CD4-positive, alpha-beta T cell treated with Interleukin-10 for 1 hour (primary cell): ENCODE data around the gene NCAPG.
"Not testable (repeated sequence)": the region's sequence is repeated elsewhere in the genome, so short reads cannot be mapped to it uniquely, and the experiment has no call there.

Source experiments
- DNase-seq: peaks from one replicate; pipeline ENCODE4 v3.0.0-alpha.2; 2020

NCAPG gene

DNA sequence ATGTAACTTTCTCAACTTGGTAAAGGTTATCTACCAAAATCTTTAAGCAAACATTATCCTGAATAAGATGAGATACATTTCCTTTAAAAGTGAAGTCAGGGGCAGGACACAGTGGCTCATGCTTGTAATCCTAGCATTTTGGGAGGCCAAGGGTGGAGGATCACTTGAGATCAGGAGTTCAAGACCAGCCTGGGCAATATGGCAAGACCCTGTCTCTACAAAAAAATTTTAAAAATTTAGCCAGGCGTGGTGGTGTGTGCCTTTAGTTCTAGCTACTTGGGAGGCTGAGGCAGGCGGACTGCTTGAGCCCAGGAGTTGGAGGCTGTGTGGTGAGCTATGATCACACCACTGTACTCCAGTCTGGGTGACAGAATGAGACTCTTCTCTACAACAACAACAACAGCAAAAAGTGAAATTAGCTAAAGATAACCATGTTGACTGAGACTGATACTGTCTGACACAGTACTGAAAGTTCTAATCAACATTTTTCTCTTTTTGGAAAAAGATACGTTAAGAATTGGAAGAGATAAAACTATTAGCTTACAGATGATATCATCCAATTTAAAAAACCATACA lies 5.1 kb upstream of the NCAPG start:
- DNase-seq = no peak

DNA sequence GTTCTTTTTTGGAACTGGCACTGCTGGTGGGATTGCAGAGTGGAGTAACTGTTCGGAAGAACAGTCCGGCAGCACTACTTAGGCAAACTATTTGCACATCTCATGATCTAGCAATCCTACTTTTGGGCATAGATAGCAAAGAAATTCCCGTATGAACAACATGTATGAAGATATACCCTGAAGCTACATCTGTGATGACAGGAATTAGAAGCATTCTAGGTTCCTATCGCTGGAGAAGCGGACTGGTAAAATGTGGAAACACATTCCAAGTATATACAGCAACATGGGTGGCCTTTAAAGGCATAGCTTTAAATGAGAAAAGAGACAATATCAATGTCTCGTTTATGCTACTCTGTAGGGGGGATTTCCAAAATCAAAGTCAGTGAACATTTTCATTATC lies 3.3 kb upstream of the NCAPG start:
- no peak for DNase-seq

DNA sequence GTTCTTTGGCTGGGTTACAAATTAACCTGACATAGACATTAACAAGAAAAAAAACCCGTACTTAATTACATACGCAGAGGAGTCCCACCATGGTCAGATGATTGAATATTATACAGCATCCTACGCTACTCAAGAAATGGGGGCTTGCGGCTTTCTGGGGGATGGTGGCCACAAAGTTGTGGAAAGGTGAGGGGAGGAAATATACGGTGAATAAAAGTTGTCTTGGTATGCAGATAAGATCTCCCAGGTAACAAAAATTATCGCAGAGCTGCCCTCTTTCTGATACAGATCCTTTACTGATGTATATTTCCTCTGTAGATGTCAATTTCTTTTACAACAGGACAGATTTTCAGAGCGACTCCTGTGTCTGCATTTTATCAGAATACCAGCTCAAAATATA lies 1.1 kb upstream of the NCAPG start:
- DNase-seq = peak; percentile 21

DNA sequence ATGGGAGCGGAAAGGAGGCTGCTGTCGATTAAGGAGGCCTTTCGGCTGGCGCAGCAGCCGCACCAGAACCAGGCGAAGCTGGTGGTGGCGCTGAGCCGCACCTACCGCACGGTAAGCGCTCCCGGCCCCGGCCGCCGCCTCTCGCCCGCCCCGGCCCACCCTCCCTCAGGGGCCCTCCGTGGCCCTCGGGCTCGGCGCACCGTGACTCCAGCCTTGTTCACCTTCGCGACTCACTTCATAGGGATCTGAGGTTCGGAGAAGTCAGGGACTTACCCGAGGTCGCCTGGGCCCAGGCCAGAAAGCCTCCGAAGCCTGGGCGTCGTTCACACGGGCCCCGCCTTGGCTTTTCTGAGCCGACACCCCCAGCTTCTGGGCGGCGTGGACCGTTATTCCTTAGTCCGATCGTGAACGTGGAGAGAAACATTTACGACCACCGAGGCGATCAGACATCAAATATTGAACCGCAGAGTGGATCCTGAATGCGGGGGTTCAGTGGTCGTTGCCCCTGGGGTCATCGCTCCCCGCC lies 362 bp downstream of the NCAPG start:
- no peak for DNase-seq

DNA sequence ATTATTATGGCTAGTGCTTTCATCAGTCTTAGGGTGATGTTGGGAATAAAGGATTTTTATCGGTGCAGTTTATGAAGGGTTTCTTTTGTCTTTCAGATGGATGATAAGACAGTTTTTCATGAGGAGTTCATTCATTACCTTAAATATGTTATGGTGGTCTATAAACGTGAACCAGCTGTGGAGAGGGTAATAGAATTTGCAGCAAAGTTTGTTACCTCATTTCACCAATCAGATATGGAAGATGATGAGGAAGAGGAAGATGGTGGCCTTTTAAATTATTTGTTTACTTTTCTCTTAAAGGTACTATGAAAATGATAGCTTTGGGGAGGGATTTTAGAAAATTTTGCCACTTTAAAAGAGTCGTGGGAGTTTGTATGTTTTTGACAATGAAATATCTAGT lies 1.3 kb downstream of the NCAPG start:
- DNase-seq = no peak

DNA sequence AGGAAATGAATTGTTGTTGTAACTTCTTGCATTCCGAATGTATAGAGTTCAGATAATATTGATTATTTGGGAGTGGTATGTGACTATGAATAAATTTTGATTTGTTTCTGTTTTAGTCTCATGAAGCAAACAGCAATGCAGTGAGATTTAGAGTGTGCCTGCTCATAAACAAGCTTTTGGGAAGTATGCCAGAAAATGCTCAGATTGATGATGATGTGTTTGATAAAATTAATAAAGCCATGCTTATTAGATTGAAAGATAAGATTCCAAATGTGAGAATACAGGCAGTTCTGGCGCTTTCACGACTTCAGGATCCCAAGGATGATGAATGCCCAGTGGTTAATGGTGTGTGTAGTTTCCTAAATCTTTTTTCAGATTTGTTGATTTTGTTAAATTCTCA lies 2.0 kb downstream of the NCAPG start:
- DNase-seq = no peak

DNA sequence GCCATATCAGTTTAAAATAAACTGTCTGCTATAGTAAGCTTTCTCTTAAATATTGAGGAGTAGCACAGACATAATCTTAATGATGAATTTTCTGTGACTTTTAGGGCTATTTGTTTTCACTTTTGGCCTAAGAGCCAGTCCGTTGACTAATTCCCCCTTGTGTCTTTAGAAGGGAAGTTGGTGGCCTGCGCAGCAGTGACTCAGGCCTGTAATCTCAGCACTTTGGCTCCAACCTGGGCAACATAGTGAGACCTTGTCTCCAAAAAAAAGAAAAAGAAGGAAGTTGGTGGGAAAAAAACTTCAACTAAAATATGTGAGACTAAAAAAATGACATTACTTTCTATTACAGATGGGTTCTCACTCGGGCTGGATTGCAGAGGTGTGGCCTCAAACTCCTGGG lies 3.4 kb downstream of the NCAPG start:
- no peak for DNase-seq

DNA sequence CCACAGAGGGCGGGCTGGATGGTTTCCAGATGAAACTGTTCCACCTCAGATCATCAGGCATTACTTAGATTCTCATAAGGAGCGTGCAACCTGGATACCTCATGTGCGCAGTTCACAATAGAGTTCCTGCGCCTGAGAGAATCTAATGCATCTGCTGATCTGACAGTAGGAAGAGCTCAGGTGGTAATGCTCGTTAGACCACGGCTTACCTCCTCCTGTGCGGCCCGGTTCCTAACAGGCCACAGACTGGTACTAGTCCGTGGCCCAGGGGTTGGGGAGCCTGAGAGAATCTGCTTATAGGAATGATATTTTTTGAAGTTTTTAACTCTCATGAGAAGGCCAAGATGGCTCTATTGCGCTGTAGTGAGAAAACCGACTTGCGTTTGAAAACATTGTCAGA lies 5.4 kb downstream of the NCAPG start:
- DNase-seq = no peak

DNA sequence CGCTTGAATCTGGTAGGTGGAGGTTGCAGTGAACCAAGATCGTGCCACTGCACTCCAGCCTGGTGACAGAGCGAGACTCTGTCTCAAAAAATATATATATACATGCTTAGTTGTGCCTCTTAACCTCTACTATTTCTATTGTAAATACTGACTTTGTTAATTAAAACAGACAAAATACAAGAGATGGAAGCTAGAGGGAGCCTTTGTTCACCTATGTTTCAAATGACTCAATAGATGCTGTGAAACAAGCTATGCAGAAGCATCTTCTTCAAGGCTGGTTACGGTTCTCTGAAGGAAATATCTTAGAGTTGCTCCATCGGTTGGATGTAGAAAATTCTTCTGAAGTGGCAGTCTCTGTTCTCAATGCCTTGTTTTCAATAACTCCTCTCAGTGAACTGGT lies 6.2 kb downstream of the NCAPG start:
- DNase-seq = peak; percentile 68

DNA sequence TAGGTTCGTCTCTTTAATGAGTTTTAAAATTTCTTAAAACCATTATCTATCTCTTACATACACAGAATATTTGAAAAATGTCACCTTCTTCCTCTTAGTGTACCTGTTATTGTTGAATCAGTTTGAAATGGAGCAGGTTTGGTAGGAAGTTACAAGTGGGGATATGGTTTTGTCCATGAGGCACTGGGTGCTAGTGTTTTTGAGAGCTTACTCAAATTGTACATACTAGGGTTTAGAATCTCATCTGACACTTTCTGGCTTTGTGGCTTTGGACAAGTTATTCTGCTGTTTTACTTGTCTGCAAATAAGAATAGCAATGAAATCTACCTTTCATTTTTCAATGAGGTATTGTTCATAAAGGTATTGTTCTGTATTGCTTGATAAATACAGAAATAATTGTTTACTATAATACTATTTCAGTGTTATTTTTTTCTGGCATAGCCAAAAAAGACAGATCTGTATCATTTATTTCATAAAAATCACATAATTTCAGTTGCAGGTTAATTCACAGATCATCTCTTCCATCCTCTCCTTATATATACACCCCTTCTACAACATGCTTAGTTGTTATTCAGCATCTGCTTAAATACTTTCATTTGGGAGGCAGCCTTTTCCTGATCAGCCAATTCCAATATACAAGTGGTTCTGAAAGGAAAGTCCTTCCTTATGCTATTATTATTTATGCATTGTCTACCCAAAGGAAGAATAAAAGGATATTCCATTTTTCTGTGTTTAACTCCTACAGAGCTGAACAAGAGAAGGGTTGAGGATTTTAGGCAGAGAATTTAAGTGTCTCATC lies 13.3 kb downstream of the NCAPG start:
- DNase-seq = no peak

DNA sequence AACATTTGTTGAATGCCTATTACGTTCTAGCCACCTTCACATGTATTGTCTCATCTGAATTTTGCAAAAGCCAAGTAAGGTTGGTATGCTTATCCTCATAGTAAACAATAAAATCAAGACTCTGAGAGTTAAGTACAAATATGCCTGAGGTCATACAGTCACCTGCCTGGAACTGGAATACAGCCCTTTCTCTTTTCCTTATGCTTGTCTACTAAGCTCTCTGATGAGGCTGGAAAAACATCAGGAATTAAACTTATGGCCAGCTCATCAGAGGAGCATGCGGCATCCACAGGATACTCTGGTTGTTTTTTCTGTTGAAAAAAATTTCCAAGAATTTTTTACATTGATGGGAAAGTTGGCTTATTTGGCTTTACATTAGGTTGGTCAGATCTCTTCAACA lies 35.5 kb downstream of the NCAPG start:
- DNase-seq = no peak

DNA sequence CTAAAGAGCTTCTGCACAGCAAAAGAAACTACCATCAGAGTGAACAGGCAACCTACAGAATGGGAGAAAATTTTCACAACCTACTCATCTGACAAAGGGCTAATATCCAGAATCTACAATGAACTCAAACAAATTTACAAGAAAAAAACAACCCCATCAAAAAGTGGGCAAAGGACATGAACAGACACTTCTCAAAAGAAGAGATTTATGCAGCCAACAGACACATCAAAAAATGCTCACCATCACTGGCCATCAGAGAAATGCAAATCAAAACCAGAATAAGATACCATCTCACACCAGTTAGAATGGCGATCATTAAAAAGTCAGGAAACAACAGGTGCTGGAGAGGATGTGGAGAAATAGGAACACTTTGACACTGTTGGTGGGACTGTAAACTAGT lies 39.5 kb downstream of the NCAPG start:
- not testable (repeated sequence) for DNase-seq

DNA sequence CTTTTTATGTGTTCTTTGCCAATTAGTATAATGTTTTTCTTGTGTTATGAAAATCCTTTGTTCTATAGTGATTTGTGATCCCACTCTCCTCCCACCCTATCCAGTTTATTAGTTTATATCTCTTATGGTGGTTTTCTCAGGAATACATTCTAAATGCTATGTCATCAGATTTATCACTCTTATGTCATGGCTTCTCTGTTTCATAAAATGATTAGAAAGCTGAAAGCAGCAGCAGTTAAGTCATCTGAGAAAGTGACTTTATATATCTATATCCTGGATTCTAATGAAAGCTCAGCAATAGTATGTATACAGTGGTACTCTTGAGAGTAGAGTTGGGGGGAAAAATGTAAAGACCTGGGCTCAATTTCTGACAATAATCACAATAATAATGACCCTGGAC lies 41.2 kb downstream of the NCAPG start:
- DNase-seq = no peak

DNA sequence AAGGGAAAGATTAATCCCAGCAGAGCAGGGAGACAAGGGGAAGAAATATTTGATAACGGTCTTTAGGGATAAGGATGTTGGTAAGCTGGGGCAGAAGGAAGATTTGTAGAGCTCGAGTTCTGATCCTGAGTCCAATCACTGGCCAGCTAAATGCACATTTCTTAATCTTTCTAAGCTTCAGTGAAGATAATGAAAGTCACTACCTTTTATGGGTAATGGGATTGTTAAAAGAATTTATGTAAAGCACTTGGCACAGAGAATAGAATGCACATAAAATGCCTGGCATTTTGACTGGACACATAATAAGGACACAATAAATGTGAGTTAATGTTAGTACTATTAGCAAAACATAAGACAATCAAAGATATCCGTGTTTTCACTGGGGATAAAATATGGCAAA lies 43.3 kb downstream of the NCAPG start:
- DNase-seq = no peak

DNA sequence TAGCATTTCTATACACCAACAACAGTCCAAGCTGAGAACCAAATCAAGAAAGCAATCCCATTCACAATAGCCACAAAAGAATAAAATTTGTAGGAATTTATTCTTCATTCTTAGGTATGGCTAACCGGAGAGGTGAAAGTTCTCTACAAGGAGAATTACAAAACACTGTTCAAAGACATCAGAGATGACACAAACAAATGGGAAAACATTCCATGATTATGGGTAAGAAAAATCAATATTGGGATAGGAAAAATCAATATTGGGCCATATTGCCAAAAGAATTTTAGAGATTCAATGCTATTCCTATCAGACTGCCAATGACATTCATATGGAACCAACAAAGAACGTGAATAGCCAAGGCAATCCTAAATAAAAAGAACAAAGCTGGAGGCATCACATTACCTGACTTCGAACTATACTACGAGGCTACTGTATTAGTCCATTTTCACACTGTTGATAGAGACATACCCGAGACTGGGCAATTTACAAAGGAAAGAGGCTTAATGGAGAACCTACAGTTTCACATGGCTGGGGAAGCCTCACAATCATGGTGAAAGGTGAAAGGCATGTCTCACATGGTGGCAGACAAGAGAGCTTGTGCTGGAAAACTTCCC lies 49.1 kb downstream of the NCAPG start:
- no peak for DNase-seq

DNA sequence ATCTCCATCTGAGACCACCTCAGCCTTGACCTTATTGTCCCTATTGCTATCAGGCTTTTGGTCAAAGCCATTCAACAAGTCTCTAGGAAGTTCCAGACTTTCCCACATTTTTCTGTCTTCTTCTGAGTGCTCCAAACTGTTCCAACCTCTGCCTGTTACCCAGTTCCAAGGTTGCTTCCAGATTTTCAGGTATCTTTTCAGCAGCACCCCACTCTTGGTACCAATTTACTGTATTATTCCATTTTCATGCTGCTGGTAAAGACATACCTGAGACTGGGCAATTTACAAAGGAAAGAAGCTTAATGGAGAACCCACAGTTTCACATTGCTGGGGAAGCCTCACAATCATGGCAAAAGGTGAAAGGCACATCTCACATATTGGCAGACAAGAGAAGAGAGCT lies 51.1 kb downstream of the NCAPG start:
- not testable (repeated sequence) for DNase-seq

DNA sequence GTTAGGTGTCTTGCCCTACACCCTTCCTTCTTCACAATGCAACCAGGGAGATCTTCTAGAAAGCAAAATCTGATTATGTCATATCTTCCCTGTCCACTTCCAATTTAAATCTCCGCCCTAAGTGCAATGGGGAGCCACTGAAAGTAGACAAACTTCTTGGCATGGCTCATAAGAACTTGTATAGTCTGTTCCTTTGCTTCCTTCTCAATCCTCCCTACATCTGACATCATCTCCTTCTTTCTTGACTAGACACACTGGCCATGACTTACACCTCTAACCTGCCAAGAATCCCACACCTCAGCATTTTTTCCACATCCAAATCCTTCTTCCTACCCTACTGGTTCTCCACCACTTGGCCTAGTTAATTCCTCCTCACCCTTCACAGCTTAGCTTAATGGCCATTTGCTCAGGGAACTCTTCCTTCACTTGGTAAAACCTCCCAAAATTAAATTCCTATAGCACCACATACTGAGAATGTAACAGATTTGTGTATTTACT lies 55.1 kb downstream of the NCAPG start:
- no peak for DNase-seq

DNA sequence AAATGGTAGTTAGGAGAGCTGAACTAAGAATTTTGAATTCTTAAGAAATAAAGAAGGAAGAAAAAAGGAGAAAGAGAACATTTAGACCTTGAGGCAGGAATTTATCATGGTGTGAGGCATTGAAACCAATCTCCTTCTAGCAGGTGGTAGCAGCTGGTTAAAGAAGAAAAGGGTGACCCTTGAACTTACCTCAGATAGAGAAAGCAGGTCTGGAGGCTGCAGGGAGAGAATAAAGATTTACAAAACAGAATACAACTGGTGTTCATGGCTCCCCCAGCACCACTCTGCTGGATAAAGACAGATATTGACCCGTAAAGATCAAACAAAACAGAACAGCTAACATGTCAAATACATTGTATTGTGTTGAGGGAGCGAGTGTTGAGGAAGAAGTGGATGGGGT lies 56.0 kb downstream of the NCAPG start:
- no peak for DNase-seq

DNA sequence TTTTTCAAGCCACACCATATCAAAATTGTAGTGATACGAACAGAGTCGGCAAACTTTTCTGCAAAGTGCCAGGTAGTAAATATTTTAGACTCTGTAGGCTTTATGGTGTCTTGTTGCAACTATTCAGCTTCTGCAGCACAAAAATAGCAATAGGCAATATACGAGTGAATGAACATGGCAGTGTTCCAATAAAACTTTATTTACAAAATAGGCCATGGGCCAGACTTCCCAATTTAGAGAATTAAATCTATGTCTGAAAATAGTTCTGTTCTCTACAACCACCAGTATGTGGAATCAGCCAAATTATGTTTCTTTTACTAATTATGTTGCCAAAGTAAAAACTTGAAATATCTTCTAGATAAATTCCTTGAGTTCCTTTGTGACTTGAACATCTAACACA lies 56.5 kb downstream of the NCAPG start:
- no peak for DNase-seq

DNA sequence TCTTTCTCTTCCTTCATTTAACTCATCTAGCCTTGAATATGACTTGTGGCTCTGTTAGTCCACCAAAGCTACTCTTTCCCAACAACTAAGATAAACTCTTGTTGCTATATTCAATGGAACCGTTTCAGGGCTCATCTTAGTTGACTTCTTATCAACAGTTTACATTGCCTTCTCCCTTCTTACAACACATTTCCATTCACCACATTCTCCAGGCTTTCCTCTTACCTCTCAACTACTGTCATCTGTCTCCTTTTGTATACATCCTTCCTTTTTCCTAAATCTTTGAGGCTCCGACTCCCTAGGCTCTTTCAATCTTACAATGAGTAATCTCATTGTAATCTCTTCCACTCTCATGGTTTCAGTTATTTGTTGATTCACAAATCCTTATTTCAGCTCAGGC lies 58.5 kb downstream of the NCAPG start:
- no peak for DNase-seq

DNA sequence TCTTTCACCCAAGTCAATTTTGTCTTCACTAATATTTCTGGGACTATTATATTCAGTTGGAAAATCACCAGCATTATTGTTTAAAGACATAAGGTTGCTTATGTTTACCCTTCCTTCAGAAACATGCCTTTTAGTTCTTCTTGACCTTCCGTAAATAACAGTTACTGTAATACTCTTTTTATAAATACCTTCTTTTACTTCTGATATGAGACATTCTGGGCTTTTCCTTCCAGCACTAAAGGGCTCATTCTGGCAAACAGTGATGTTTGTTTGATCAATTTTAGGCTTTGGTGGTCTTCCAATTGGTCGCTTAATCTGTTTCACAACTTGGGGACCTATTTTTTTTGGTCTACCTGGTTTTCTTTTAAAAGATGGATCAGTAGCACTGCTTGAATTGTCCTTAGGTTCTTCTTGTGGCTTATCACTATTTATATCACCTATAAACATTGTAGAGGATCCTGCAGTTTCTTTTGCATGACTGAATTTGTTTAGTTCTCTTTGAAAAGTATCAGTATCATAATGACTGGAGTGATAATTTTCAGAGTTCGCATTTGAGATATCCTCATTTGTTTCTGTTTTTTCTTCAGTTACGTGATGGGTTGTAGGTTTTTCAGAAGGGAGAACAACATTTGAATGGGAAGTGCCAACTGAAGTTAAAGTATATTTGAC lies 64.8 kb downstream of the NCAPG start:
- no peak for DNase-seq

DNA sequence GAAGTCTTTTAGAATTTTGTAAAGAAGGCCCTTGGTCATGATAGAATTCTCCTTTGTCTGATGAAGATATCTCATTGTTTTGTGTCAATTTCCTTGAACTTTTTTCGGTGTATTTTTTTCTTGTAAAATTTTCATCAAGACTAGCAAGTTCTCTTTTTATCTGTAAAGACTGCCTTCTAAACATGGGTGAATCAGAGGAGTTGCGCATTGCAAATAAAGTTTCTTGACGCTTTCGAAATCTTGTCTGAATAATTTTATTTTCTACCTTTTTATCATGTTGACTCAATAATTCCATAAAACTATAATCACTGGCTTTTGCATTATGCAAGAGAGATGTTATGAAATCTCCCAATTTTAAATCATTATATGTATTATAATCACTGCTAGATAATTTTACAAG lies 66.2 kb downstream of the NCAPG start:
- no peak for DNase-seq

DNA sequence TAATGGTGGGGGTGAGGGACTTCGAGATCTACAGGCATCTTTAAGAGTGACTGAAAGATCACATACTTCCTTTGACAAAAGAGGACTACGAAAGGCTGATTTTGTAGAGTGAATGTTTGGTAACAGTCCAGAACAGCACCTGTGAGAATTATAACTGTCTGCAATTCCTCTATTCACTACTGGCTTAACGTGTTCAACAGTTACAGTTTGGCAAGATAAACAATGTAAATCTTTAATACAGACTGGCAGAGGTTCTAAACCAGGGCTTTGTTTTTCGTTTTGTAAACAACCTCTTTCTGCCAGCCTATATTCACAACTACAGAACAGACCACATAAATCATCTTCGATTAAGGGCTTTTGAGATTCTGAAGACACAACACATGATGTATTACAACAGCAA lies 66.9 kb downstream of the NCAPG start:
- no peak for DNase-seq

DNA sequence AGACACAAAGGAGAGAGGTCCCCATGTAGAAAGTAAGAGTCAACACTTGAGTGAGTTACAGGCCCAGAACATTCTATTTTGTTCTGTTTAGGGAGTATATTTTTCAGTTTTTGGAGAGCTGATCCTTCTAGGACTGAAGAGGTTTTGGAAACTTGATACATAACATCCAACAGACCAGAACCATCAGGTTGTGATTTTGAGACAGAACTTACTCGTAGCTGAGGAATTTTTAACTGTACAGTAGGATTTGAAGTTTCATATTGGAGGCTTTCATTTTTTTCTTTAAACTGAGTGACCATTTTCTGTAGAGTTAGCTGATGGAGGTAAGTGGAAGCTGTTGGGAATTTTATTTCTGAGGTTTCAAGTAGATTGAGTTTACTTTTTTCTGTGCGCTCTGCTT lies 73.3 kb downstream of the NCAPG start:
- DNase-seq = no peak
